ENCODE measurements around the gene ARIH2. TPM values are rescaled to one million over a fixed set of nuclear protein-coding genes. Genes with fewer than 3 reads are reported as not detected.

ARIH2 gene
- total and polyA plus RNA-seq, 2 of the 8 experiments (the other 6 are each of a cell fraction or from before 2014, with no cell fraction given): 72.9 to 136 TPM

GRCh38 chr3:48935530-48935929, 16.9 kb downstream of the ARIH2 start:
- H2BK15ac ChIP-seq (ENCODE audit: low read length): no peak overlapping the region
- H2BK20ac ChIP-seq (ENCODE audit: low read length): no peak overlapping the region
- peaks cover 4 to 10% of the 10 kb centered on the region in 2 experiments for H4K20me1 ChIP-seq (replicated peaks in 1 of 2; ENCODE audit: control insufficient read depth in 1 of 2, insufficient read depth in 2 of 2, low read length in 2 of 2)
- H3K27me3 ChIP-seq (replicated peaks in 1 of 4; ENCODE audit: control insufficient read depth in 3 of 4, extremely low read depth in 1 of 4, insufficient read depth in 3 of 4, low read length in 3 of 4): no peaks in the 10 kb centered on the region
- no peak overlapping the region for H4K5ac ChIP-seq (ENCODE audit: insufficient read length, low read depth, low read length)
- no peak overlapping the region for H3K9ac ChIP-seq (replicated peaks in 1 of 4; ENCODE audit: extremely low read depth in 1 of 4, low read depth in 3 of 4, low read length in 3 of 4)
- no peak for DNase-seq (ENCODE audit: low read depth in 1 of 2, low spot score in 2 of 2)
- 92% methylated on average over 4 of the region's 4 CpGs; no CpG with 5 or more reads in 1 of the 2 experiments for WGBS, 2 experiments (ENCODE audit: extremely low coverage in 1 of 2, insufficient coverage in 1 of 2, insufficient read length in 1 of 2, insufficient replicate concordance in 2 of 2, low coverage in 1 of 2, low lambda C conversion rate in 2 of 2, missing lambda C conversion rate in 1 of 2)
- H3K79me2 ChIP-seq (ENCODE audit: control insufficient read depth in 1 of 2, insufficient read depth in 2 of 2, low read length in 2 of 2): peaks cover 9 to 70% of the 10 kb centered on the region in 2 experiments
- CTCF ChIA-PET (ENCODE audit: partially characterized antibody): interaction anchor here (0.7 kb wide), 1 partner anchor 1180 kb away, joined by 4 read pairs; no protein-coding TSS in a partner anchor
- H2BK12ac ChIP-seq (ENCODE audit: low read depth, low read length): no peak overlapping the region
- no peaks in the 10 kb centered on the region for H3K23me2 ChIP-seq (ENCODE audit: low read depth, low read length)
- no peak overlapping the region for H4K91ac ChIP-seq (replicated peaks; ENCODE audit: insufficient read length, low read length)
- H3K9me3 ChIP-seq (ENCODE audit: insufficient read depth in 2 of 2, low read depth in 1 of 2, low read length in 1 of 2): no peaks in the 10 kb centered on the region
- H2AFZ ChIP-seq (ENCODE audit: low read length): no peak overlapping the region
- no peak for TF ChIP-seq NRF1 (IDR thresholded peaks at IDR 0.05; ENCODE audit: low read depth, low read length)
- TF ChIP-seq RNF2 (IDR thresholded peaks at IDR 0.05; ENCODE audit: borderline replicate concordance, low read depth, low read length, missing control alignments, poor library complexity, severe bottlenecking): no peak
- no peak for TF ChIP-seq JUND (IDR thresholded peaks at IDR 0.05; ENCODE audit: low read length)
- TF ChIP-seq TCF12 (IDR thresholded peaks at IDR 0.05; ENCODE audit: low read depth, low read length): no peak
- no peak overlapping the region for H3K27ac ChIP-seq (ENCODE audit: low read depth, low read length)
- H3K36me3 ChIP-seq (ENCODE audit: control insufficient read depth in 2 of 4, insufficient read depth in 4 of 4, low read length in 3 of 4): peaks cover 0 to 19% (median 4%) of the 10 kb centered on the region in 4 experiments; a peak in 6 of 8 replicates
- no peak overlapping the region for H3K4ac ChIP-seq (replicated peaks; ENCODE audit: insufficient read length, low read depth, low read length)
- no peak overlapping the region for H4K8ac ChIP-seq (ENCODE audit: extremely low read depth, insufficient read depth, low read length)
- H3K14ac ChIP-seq (ENCODE audit: insufficient read length): no peak overlapping the region
- no peaks in the 10 kb centered on the region for H3K4me1 ChIP-seq (replicated peaks in 1 of 4; ENCODE audit: control insufficient read depth in 3 of 4, insufficient read depth in 4 of 4, low read length in 3 of 4)
- H3K56ac ChIP-seq (replicated peaks; ENCODE audit: insufficient read length, low read depth, low read length): no peak overlapping the region
- no peak for FAIRE-seq
- no peak overlapping the region for H2AK5ac ChIP-seq (ENCODE audit: low read depth, low read length)
- H3K79me1 ChIP-seq (ENCODE audit: low read depth, low read length): peaks cover 12% of the 10 kb centered on the region
- H2BK120ac ChIP-seq (replicated peaks; ENCODE audit: low read depth, low read length): no peak overlapping the region
- no peak overlapping the region for H3K23ac ChIP-seq (ENCODE audit: insufficient read length)
- no peak overlapping the region for H2BK5ac ChIP-seq (ENCODE audit: low read depth, low read length)
- H3K18ac ChIP-seq (ENCODE audit: extremely low read depth, low read length): no peak overlapping the region
- no peak overlapping the region for H3K4me3 ChIP-seq (ENCODE audit: extremely low read depth in 1 of 4, insufficient read depth in 2 of 4, low read depth in 3 of 4, low read length in 4 of 4)
- POLR2A ChIA-PET (ENCODE audit: partially characterized antibody): no interaction called here
- no peak overlapping the region for H3K4me2 ChIP-seq (ENCODE audit: insufficient read depth in 1 of 2, low read depth in 2 of 2, low read length in 2 of 2)

All from H1 (cell line).